Activated naive CD4-positive, alpha-beta T cell treated with Interleukin-2 at 50 U/mL for 16 hours (primary cell): ENCODE measurements around the gene HS3ST3B1.

ENCODE experiments used
- DNase-seq: peaks from one replicate; pipeline ENCODE4 v3.0.0-alpha.2; 2020

Gene HS3ST3B1

DNA sequence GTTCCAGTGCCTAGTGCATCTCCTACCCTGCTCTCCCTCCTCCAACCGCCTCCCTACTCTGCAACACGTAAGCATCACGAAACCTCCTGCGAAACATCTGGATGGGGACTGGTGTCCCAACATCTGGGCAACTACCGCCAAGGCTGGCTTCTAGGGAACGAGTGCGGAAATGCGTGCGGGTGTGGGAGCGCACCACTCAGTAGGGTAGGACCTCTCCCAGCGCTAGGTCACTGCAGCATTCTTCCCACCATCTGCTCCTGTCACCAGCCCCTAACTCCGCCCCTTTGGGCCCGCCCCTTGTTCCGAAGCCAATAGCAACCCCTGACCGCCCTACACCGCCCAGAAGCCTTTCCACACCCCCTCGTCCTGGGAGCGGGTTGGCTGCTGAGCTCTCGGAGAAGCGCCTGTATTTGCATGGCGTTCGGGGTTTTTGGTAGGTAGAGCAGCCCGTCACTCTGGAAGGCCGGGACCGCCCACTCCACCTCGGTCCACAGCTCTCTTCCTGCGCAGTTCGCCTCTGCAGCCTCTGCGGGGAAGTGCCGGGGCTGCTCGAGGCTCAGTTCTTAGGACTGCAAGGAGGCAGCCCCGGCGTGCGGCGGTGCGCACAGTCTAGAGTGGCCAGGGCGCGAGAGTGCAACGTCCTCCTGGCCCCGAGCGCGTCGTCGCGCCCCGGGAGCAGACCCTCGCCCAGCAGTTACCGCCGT, at the start of gene HS3ST3B1:
TSS of gene HS3ST3B1 (plus strand) at position 507 of the 704 bp plus-strand sequence. CDS start 438 bp downstream, outside the sequence.
- peak; percentile 100 for DNase-seq

DNA sequence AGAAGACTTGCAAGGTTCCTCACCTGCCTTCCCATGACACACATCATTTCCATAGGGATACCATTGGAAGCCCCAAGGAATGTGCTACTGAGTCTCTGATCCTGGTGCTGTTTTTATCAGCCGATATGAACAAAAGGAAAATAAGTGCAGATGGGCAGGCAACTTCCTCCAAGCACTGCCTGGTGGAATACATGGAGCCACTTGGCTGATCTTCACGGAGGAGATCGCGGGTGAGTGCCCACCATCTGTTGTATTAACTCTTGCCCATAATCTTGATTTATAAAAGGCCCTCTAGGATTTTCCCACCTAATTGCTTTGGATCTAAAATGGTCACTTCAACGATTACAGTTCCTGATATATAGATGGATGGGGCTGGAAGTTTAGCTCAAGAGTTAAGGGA, 39.5 kb upstream of the HS3ST3B1 start:
- DNase-seq, result no peak

DNA sequence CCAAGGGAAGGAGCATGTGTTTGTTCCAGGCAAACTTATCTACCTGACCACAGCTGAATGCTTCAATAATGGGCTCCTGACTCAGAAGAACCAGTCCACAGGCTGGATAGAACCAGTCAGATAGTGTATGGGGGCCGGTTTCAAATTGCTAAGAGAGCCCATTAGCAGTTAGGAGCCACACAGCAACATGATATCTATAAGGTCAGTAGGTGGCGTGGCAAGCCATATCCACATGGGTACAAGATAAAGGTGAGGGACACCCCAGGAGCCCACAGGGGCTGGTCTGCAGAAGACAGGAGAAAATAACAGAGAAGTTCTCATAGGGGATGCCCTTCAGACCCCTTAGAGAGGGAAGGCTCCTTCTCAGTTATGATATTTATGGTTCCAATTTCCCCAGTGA, 32.6 kb upstream of the HS3ST3B1 start:
- DNase-seq, result no peak

DNA sequence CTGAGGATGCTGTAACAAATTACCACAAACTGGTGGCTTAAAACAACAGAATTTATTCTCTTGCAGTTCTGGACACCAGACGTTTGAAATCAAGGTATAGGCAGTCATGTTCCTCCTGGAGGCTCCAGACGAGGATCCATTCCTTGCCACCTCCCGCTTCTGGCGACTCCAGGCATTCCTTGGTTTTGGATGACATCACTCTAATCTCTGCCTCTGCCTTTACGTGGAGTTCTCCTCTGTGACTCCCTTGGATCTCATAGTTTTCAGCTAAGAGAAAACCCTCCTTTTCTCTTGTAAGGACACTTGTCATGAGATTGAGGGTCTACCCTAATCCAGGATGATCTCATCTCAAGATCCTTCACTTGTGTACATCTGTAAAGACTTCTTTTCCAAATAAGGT, 31.4 kb upstream of the HS3ST3B1 start:
- DNase-seq, result no peak

DNA sequence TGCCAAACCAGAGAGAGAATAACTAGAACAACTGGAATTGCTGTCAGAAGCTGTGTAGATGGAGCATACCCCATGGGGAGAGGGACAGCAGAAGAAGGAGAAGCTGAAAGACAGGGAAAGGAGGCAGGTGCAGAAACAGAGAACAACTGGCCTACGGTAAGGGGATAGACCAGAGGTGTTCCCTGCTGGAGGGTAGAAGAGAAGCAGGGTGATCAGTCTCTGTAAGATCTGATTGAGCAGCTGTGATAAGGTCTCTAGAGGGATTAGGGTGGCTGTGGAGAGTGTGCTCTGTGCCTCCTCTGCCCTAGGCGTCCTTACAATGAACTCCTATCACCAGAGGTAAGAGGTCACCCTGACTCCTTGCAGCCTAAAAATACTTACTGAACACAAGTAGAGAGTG, 30.4 kb upstream of the HS3ST3B1 start:
- no peak for DNase-seq

DNA sequence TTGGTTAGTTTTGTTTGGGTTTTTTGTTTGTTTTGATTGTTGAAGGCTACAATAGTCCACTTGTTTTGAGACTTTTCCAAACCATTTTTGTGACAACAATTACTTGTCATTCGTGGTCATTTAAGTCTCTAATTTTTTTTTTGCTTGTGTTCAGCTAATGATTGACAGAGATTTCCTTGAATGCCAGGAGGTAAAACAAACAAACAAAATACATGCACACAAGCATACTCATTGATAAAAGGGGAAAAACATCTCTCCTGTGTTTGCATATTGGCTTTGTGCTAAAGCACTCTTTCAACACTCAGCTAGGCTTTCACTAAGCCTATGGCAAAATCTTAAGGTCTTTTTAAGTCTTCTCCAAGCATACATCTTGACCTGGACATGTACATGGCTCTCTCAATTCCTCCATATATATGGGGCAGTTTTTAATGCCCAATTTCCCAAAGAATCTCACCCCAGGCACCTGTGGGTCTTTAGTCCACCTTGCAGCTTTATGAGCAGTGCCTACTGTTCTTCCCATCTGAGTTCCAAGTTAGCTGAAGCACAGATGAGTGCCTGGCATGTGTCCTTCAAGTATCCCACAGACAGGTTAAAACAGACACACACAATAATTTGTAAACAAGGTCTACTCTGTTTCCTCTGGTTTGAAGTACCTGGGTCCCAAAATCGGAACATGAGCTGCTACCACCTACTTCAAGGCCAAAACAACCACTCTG, 24.2 kb upstream of the HS3ST3B1 start:
- no peak for DNase-seq

DNA sequence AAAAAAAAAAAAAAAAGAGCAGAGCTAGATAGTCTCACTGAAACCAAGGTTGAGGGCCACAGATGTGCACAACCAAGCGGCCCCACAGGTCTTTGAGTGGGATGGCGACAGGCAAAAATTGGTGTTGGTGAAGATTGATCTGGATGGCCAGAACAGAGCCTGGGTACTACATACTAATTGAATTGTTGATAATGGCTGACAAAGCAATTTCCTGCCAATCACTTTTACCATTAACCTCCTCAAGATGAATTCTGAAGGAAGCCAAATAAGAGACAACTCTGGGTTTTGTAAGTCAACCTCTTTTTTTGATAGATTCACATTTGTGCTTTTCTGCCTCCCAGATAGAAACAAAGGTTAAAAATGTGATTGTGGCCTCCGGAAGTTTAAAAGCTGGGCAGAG, 19.4 kb upstream of the HS3ST3B1 start:
- no peak for DNase-seq

DNA sequence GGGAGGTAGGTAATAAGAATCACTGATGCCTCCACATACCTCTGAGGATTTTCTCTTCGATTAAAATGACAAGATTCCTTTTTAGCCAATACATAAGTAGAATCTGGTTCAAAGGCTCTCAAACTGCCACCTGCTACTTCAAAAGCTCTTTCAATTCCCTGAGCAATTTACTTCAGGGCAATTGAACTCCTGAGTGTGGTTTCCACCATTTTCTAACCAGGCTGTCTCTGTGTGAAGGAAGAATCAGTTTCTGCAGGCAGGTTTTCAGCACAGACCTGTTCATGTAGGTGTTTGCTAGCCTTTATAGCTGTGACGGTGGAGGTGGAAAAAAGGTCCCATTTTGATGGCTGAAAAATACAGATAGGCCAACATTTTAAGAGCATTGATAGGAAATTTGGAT, 18.2 kb upstream of the HS3ST3B1 start:
- DNase-seq, result no peak

DNA sequence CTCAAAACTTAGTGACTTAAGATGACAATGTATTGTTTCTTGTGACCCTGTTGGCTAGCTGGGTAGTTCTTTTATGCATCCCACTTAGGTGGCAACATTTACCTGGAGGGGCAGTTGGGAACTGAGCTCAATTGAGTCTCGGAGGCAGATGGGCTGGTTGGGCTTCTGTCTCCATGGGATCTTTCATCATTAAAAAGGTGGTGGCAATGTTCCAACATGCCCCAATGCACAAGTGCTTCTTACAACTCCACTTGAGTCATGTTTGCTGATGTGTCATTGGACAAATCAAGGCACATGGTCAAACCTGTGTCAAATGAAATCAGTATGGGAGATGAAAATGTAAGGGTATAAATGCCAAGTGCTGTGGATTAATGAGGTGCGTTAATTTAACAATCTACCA, 11.7 kb upstream of the HS3ST3B1 start:
- no peak for DNase-seq

DNA sequence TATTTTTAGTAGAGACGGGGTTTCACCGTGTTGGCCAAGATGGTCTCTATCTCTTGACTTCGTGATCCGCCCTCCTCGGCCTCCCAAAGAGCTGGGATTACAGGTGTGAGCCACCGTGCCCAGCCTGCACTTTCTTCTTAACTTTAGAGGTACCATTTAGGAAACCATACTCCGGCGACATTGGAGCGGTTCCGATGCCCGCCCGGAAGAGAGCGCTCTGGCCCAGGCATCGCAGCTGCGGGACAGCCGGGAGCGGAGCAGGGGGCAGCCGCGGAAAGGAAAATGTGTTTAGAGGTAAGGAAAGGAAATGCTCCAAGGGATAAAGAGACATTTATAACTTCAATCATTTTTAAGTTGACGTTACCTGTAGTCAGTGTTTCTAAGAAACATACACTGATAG, 6.0 kb upstream of the HS3ST3B1 start:
- DNase-seq, result no peak

DNA sequence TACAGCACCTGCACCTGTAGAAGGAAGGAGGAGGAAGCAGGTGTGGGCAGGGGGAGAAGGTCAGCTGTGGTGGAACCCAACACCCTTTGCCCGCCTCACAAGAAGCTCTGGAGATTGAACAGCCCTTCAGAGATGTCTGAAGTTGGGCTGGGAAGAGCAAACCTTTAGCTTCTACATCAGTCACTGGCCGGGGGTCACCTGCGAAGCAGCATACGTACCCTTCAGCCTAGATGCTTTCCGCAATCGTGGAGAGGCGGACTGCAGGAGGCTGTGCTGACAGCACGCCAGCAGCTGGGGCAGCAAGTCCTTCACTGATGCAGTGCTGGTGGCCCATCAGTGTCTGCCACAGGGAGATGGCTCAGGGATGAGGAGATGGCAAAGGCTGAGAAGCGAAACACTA, 5.2 kb upstream of the HS3ST3B1 start:
- no peak for DNase-seq

DNA sequence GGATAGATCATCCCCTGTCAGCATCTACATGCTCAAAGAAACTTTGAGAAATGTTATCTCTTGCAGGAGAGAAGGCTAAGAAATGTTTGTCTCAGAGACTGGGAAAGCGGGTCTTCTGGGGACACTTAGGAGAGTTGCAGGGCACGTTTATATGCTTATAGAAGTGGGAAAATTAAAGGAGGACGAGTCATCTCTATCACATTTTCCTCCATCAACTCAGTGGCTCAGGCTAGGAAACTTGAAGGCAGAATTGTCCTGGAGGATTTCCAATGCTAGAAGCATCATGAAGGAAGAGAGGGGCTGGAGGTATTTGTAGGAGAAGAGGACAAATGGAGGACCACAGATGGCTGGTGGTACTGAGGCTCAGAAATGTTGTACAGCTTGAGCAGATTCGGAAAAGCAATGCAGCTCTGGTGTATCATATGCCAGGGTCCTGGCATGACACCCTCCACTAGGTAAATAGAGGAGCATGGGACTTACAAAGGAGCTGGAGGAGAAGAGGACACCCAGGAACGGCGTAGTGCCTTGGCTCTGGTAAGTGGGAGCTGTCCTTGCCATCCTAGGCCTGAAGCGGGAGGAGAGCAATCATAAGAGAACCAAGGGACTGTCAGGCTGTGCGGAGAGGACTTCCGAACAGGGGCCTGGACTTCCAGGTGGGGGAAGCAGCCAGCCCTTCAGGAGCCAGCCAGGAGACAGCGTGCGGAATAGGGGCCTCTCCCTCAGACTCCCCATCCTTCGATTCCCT, 4.5 kb upstream of the HS3ST3B1 start:
- no peak for DNase-seq

DNA sequence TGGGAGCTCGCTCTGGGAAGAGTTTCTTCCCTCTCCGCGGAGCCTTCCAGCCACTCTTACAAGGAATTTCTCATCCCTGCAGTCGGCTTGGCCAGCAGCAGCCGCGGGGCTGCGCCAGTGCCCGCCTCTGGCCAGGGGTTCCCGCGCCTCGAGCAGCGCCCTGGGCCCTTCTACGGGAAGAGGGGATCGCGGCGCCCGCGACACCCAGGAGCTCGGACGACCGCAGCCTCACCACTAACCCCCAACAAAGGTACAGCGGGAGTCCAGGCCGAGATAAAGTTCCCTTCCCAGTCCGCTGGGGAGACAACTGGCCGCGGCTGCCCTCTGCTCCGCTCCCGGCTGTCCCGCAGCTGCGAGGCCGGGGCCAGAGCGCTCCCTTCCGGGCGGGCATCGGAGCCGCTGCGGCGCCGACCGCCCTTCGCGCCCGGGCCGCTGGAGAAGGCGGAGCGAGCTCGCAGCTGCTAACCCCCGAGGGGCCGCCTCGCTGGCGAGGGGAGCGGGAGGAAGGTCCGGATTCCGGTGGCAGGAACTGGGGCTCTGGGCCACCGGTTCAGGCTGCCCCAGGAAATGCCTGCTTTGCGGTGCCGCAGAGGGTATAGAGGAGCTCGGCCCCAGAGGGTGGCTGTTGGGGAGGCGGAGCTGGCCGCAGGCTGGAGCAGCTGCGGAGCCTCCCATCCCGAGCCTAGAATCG, 3.6 kb upstream of the HS3ST3B1 start:
- peak; percentile 43 for DNase-seq

DNA sequence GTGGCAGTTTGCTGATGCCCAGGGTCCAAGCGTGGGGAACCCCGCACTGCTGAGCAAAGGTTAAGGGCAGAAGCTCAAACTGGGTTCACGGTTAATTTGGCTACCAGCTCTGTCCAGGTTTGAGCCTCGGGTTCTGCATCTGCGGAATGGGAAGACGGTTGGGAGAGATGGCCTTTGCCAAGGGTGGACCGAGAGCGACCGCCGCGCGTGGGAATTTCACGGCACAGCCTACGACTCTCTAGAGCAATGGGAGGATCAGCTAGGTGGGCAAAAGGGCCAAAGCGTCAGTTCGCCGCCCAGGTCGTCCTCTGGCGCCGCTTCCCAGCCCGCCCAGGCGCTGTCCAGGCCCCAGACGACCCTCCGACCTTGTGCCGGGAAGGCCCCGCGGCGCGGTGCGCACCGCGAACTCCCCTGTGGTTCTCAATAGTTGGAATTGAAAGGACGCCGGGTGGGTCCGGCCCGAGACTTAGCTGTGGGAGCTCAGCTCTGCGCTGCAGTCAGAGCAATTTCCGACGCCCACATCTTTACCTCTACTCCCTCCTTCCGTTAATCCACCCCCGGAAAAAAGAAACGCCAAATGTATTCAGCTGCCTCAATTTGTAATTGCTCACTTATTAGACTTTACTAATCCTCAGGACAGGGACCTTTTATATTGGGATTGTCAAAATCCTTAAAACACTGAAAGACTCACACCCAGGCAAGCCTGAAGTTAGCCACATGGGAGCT, 2.5 kb upstream of the HS3ST3B1 start:
- DNase-seq, result no peak

DNA sequence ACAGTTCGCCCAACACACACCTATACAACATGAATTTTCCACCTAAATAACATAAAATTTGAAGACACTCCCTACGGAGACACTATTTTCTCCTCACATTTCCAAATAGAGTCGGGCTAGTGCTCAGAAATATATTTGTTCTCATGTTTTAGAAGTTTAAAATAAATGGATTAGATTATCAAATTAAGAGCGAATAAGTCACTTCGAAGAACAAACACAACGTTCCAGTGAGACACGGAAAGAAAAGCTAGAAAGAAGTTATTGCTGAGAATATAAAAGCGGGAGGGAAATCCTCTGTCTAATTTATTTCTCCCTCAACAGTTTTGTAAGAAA, 2.0 kb upstream of the HS3ST3B1 start:
- no peak for DNase-seq

DNA sequence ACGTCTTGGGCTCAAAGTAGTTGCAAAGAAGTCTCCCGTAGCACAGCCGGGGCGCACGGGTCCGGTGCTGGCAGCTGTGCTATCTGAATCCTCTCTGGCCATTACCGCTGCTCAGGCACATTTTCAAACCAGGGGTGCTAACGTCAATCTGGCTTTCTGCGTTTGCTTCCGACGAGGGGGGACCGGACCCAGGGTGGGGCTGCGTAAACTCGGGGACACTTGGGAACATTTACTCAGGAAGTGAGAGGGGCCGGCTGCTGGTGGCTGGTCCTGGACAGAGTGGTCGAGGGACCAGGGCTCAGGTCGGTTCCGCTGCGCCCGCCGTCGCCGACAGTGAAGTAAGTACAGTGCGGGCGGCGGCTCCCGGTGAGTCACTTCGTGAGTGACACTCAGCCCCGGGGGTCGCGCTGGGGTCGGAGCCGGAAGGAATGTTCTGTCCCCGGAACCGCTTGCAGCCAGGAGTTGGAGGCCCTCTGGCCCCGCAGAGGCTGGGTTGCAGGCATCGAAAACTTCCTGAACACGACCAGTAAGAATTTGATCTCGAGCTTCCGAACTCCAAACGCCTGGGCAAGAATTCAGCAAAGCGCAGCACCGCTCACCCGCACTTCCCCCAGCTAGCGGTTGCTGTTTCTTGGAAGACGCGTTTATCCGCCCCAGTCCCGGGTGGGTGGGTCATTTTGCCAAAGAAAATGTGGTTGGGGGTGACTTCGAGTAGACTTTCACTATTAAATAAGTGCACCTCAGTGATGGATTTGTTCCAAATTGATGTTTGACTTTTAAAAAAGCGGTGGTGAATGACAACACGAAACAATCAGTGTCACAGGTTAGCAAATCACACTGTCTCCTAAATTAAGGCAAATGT, 1.4 kb upstream of the HS3ST3B1 start:
- DNase-seq, result peak; percentile 49

DNA sequence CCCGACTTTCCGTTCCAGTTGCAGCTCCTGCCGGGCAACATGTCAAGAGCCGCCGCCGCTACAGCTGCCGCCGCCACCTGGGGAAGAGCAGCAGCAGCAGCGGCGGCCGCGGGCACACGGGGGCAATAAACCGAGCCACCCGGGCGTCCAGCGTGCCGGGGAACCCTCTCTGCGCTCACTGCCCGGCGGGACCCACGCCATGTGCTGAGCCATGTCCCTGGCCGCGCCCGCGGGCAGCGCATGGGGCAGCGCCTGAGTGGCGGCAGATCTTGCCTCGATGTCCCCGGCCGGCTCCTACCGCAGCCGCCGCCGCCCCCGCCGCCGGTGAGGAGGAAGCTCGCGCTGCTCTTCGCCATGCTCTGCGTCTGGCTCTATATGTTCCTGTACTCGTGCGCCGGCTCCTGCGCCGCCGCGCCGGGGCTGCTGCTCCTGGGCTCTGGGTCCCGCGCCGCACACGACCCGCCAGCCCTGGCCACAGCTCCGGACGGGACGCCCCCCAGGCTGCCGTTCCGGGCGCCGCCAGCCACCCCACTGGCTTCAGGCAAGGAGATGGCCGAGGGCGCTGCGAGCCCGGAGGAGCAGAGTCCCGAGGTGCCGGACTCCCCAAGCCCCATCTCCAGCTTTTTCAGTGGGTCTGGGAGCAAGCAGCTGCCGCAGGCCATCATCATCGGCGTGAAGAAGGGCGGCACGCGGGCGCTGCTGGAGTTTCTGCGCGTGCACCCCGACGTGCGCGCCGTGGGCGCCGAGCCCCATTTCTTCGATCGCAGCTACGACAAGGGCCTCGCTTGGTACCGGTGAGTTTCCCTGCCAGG, 604 bp downstream of the HS3ST3B1 start:
- peak; percentile 40 for DNase-seq

DNA sequence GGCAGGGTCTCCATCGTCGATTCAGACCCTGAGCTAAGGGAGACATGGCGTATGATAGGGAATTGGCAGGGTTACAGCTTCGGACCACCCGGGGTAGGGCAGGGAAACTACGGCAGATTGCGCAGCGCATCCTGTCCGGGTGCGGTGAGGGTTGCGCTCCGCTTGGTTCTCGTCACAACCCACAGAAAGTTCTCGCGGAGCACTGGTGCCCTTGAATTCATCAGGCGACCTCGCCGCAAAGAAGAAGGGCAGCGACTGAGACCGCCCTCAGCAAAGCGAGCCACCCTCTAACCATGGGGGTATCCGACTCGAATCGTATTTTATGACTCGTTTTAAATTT, 1.2 kb downstream of the HS3ST3B1 start:
- DNase-seq, result peak; percentile 68

DNA sequence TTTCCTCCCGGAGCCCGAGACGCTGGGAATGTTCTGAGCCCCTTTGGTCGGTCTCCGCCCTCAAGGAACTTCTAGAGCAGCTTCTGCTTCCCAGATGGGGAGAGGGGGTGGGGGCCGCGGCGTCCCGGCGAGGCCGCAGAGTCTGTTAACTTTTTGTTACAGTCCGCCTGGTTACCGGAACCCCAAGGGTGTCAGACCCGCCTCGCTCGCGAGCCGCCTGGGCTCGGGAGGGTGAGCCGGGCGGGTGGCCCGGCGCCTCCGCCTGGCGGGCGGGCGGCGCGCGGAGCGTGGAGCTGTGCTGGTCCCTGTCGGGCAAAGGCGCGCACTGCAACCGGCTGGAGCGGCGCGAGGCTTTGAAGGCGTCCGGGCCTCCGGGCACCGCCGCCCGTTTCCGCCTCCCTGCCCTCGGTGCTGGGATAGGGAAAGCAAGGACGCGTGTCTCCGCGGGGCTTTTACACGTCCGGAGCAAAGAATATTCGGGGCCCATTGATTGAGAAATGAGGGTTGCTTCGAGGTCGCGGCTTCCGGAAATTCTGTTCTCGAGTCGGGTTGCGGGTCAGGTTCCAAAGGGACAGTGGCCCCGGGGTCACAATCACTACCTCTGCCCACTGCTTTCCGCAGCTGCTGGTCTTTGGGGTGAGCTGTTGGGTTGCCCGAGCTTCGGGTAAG, 1.7 kb downstream of the HS3ST3B1 start:
- peak; percentile 87 for DNase-seq
